ENCODE data around the gene KIAA1549.

The KIAA1549 gene

GRCh38 chr7:138879356-138879755 lies 101.8 kb downstream of the KIAA1549 start:
- Histone ChIP-seq H3K4me1 (no peaks in the 10 kb centered on the region), H3K36me3 (no peaks in the 10 kb centered on the region), H3K9me3 (no peaks in the 10 kb centered on the region), H3K4me3 (no peak overlapping the region), H3K27me3 (no peaks in the 10 kb centered on the region), H3K27ac (no peak overlapping the region)
- DNase-seq = no peak
- intact Hi-C loops (cut with DNase I; ENCODE audit: low total_unique reads) = no loop called here
- no peak for TF ChIP-seq CTCF (IDR thresholded peaks at IDR 0.05)

DNA sequence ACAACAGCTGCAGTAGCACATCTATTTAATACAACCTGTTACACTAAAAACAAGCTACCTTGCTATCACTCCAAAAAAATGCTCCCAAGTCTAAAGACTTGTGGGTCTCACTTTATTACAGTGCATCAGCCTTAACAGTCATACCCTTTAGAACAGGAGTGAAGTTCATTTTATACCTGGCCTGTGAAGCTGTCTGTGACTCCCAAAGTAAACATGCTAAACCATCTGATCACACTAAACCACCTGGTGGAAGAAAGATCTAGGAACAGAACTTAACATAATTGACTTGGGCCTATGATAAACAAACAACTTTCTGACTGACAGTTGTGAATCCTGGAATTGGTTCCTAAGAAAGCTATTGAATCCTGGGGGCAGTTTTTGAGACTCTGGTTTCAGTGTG lies 102.3 kb downstream of the KIAA1549 start:
- Histone ChIP-seq H3K27ac (no peak overlapping the region), H3K27me3 (no peaks in the 10 kb centered on the region), H3K36me3 (no peaks in the 10 kb centered on the region), H3K4me3 (no peak overlapping the region), H3K4me1 (no peaks in the 10 kb centered on the region), H3K9me3 (no peaks in the 10 kb centered on the region)
- no peak for TF ChIP-seq CTCF (IDR thresholded peaks at IDR 0.05)
- intact Hi-C loops (cut with DNase I; ENCODE audit: low total_unique reads) = no loop called here
- DNase-seq = no peak

GRCh38 chr7:138878051-138878450 lies 103.1 kb downstream of the KIAA1549 start:
- intact Hi-C loops (cut with DNase I; ENCODE audit: low total_unique reads) = no loop called here
- Histone ChIP-seq H3K36me3 (no peaks in the 10 kb centered on the region), H3K4me3 (no peak overlapping the region), H3K9me3 (no peaks in the 10 kb centered on the region), H3K4me1 (no peaks in the 10 kb centered on the region), H3K27ac (no peak overlapping the region), H3K27me3 (no peaks in the 10 kb centered on the region)
- TF ChIP-seq CTCF (IDR thresholded peaks at IDR 0.05) = no peak
- no peak for DNase-seq

DNA sequence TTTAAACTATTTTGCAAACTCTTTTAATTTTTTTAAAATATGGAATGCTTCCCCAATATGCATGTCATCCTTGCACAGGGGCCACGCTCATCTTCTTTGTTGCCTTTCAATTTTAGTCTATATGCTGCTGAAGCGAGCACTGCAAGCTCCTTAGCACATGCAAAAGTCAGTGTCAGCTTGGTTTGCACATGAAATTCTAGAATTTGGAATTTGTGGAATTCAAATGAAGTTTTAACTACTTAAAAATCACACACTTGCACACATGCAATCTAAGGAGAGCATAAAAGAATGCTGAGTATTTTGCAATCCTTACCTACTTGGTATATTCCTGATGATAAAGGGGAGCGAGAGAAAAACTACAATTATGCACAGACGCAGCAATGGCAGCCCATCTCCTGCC lies 104.9 kb downstream of the KIAA1549 start:
- H3K27me3 ChIP-seq = no peaks in the 10 kb centered on the region
- intact Hi-C loops (cut with DNase I; ENCODE audit: low total_unique reads) = no loop called here
- no peak overlapping the region for H3K27ac ChIP-seq
- no peaks in the 10 kb centered on the region for H3K9me3 ChIP-seq
- no peaks in the 10 kb centered on the region for H3K4me1 ChIP-seq
- no peaks in the 10 kb centered on the region for H3K36me3 ChIP-seq
- H3K4me3 ChIP-seq = no peak overlapping the region
- DNase-seq = no peak
- no peak for TF ChIP-seq CTCF (IDR thresholded peaks at IDR 0.05)

DNA sequence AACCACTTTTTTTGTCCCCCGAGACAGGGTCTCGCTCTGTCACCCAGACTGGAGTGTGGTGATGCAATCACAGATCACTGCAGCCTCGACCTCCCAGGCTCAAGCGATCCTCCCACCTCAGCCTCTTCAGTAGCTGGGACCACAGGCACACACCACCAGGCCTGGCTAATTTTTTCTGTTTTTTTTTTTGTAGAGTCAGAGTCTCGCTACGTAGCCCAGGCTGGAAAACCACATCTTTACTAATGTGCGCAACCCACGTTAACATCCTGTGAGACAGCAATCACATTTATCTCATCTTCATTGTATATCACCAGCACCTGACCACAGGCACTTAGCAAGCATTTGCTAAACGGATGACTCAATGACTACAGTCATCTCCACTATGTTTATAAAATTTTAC lies 105.4 kb downstream of the KIAA1549 start:
- Histone ChIP-seq H3K4me1 (no peaks in the 10 kb centered on the region), H3K27ac (no peak overlapping the region), H3K27me3 (no peaks in the 10 kb centered on the region), H3K36me3 (no peaks in the 10 kb centered on the region), H3K9me3 (no peaks in the 10 kb centered on the region), H3K4me3 (no peak overlapping the region)
- DNase-seq = no peak
- intact Hi-C loops (cut with DNase I; ENCODE audit: low total_unique reads) = no loop called here
- TF ChIP-seq CTCF (IDR thresholded peaks at IDR 0.05) = no peak

GRCh38 chr7:138873220-138873892 lies 107.8 kb downstream of the KIAA1549 start:
- intact Hi-C loops (cut with DNase I; ENCODE audit: low total_unique reads) = no loop called here
- Histone ChIP-seq H3K4me1 (no peaks in the 10 kb centered on the region), H3K27me3 (no peaks in the 10 kb centered on the region), H3K4me3 (no peak overlapping the region), H3K27ac (no peak overlapping the region), H3K36me3 (peaks cover 0 to 10% (median 0%) of the 10 kb centered on the region in 3 donors), H3K9me3 (no peaks in the 10 kb centered on the region)
- no peak for TF ChIP-seq CTCF (IDR thresholded peaks at IDR 0.05)
- no peak for DNase-seq
